Dermis blood vessel endothelial cell (primary cell): ENCODE results near the gene APOBEC3A. TPM values are rescaled to one million over a fixed set of nuclear protein-coding genes. Genes with fewer than 3 reads are reported as not detected.
"Not testable (repeated sequence)": the region's sequence is repeated elsewhere in the genome, so short reads cannot be mapped to it uniquely, and the experiment has no call there.

ENCODE experiments used
- DNase-seq: peaks from one replicate; pipeline ENCODE4 v3.0.0; 2010
- total RNA-seq: library from RNA; depleted of rRNA; stranded (reverse); fragments of >200 nt; gene quantifications from 2 replicates; pipeline ENCODE4 v1.2.3, GENCODE V29; 2014

APOBEC3A gene
- total RNA-seq, 1 donor from 2014 or later = not detected

DNA sequence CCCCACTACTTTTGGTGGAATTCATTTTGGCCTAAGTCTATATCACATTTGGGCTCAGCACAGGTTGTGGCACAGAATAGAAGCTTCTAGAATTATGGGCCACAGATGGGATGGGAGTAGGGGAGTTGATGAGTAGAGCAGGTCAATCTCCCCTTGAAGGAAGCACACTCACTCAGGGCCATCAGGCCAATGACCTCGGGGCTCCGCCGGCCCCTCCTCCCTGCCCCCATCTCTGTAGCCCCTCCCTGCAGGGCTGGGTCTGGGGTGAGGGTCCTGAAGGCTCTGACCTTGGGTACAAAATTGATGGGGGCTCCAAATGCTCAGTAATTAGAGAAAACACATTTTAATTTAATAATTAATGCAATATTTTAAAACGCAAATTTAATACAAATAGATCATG lies 3.3 kb downstream of the APOBEC3A start:
- not testable (repeated sequence) for DNase-seq

DNA sequence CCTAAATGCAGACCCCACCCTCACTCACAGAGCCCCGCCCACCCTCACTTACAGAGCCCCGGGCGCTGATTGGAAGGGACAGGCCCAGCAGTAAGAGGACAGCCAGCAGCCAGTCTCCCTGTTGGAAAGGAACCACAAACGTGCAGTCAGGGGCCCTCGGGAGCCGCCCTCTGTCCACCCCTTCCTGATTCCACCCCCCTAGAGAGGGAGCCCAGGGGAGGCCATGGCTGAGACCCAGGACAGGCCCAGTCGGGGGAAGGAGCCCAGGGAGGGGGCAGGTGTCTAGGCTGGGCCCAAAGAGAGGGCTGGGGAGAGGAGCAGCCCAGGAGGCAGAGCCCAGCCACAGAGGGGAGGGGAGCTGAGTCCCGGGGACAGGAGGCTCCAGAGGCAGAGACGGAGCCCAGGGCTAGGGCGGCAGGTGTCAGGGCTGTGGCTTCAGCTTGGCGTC lies 5.9 kb downstream of the APOBEC3A start:
- DNase-seq = not testable (repeated sequence)

GRCh38 chr22:38963872-38964271 lies 6.5 kb downstream of the APOBEC3A start:
- DNase-seq = no peak

DNA sequence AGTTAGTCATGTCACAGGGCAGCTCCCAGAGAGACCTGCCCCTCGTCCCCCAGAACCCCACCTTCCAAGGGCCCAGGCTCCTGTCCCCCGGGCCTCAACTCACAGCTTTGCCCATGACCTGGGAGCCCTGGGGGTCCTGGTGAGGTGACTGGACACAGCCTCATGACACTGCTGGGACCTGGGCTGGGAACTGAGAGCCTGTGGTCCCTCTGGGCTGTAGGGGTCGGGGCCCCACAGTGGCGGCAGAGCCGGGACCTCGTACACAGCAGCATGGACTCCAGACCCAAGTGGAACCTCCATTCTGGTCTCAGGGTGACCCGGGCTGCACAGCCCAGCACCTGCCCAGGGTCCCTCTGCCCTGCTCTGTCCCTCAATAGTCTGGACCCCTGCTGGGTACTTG lies 6.9 kb downstream of the APOBEC3A start:
- DNase-seq = no peak

DNA sequence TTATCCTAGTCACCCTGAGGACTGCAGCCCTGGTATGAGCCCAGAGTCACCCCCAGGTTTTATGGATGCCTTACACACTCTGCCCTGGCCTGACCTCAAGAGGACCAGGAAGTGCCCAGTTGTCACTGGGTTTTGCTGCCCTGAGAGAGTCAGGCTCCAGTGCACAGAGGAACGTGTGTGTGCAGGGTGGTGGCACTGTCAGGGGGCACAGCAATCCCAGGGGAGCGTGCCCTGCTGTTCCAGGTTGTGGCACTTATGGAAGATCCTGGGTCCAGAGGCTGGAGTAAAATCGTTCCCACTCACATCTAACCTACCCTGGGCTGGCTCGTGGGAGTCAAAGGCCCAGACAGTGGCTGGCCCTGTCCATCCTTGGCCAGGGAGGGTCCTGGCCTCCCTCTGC lies 7.6 kb downstream of the APOBEC3A start:
- no peak for DNase-seq

- no peak for DNase-seq
Measured at GRCh38 chr22:38965614-38966379, 8.4 kb downstream of the APOBEC3A start.

GRCh38 chr22:38966380-38966702 lies 8.9 kb downstream of the APOBEC3A start:
- no peak for DNase-seq

DNA sequence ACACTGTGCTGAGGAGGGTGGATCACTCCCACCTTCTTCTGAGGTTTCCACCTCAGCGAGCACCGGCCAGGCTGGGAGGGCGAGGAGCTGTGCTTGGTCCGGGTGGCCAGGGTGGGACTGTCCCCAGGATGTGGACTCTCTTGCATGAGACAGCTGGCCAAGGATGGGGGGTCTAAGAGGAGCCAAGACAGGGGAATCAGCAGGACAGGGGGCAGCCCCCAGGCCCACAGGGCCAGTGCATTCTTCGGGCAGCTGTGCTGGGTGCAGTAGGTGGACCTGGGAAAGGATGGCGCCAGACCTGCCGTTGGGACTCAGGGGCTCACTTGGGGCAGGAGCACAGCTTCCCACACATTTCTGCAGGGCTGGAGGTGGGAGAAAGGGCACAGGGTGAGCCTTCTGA lies 9.5 kb downstream of the APOBEC3A start:
- no peak for DNase-seq

- no peak for DNase-seq
Measured at GRCh38 chr22:38967451-38968450, 10.3 kb downstream of the APOBEC3A start.

DNA sequence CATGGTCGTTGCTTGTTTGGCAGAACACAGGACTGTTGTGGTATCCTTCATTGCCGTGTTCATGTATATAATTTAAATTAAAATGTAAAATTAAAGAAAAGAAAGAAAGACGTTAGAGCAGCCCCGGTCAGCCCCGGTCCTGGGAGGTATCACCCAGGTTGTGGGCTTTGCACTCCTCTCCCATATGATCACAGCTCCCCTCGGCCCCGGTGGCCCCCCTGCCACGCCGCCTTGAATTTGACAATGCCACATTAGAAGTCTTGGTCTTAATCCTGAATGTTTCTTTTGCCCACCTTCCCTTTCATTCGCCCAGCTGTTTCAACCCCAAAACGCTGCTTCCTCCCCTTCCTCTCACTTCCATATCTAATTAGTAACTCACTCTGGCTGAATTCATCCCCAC lies 11.4 kb downstream of the APOBEC3A start:
- DNase-seq = no peak

DNA sequence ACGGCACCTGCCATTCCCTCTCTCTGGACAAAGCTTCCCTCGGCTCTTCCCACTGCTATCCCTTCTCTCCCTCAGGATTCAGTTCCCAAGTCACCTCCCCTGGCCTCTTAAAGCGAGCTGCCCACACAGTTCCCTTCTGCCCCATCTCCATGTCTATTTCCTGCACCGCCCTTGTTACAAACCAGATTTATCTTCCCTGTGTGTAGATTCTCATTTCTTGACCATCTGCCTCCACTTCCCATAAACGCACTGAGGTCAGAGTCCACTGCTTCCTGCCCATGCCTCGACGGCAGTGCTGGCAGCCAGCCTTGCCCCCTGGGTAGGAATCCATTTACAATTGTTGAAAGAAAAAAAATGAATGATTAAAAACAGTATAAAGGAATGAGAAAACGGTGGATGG lies 13.1 kb downstream of the APOBEC3A start:
- peak; percentile 5 for DNase-seq

- no peak for DNase-seq
Measured at GRCh38 chr22:38971202-38971601, 13.8 kb downstream of the APOBEC3A start.

DNA sequence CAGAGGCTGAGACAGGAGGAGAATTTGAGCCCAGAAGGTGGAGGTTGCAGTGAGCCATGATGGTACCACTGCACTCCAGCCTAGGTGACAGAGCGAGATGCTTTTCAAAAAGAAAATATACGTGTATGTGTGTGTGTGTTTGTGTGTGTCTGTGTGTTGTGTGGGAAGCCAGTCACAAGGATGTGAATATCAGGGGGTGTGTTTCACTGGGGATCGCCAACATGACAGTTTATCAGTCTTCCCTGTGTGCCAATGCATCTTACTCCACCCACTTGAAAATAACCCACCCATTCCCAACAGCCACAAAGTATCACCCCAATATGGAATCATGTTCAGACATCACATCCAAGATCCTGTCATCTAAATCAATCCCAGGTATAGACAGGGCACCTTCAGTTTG lies 14.4 kb downstream of the APOBEC3A start:
- no peak for DNase-seq

- no peak for DNase-seq
Measured at GRCh38 chr22:38972558-38972957, 15.1 kb downstream of the APOBEC3A start.

GRCh38 chr22:38973289-38974169 lies 16.1 kb downstream of the APOBEC3A start:
- DNase-seq = peak; percentile 65

- DNase-seq = no peak
Measured at GRCh38 chr22:38974170-38974825, 16.9 kb downstream of the APOBEC3A start.

- no peak for DNase-seq
Measured at GRCh38 chr22:38974826-38975175, 17.4 kb downstream of the APOBEC3A start.

- DNase-seq = not testable (repeated sequence)
Measured at GRCh38 chr22:38977289-38977688, 19.9 kb downstream of the APOBEC3A start.

GRCh38 chr22:38980587-38980986 lies 23.2 kb downstream of the APOBEC3A start:
- not testable (repeated sequence) for DNase-seq

- peak; percentile 20 for DNase-seq
Measured at GRCh38 chr22:38981005-38981991, 23.9 kb downstream of the APOBEC3A start.
